Upper lobe of right lung (tissue), 1 donor: Measurements from ENCODE around the gene GM2A. TPM values are rescaled to one million over a fixed set of nuclear protein-coding genes. Genes with fewer than 3 reads are reported as not detected.

ENCODE experiments used
- ATAC-seq: fragments of 200-7000 bp; cut with Tn5 transposase; one replicate; pipeline ENCODE4 v1.9.1; 2020; ENCODE audit warnings: mild to moderate bottlenecking, moderate library complexity
- DNase-seq: peaks from one replicate; pipeline ENCODE4 v3.0.0-alpha.2; 2020
- H3K27ac ChIP-seq: fragments of 200-600 bp; one replicate; pipeline ENCODE4 v1.8.0; 2022
- H3K27me3 ChIP-seq: fragments of 200-600 bp; one replicate; pipeline ENCODE4 v1.8.0; 2022; ENCODE audit warnings: mild to moderate bottlenecking
- H3K36me3 ChIP-seq: fragments of 200-600 bp; one replicate; pipeline ENCODE4 v1.8.0; 2022
- H3K4me1 ChIP-seq: fragments of 200-600 bp; one replicate; pipeline ENCODE4 v1.8.0; 2022
- H3K4me3 ChIP-seq: fragments of 200-600 bp; one replicate; pipeline ENCODE4 v1.8.0; 2022; ENCODE audit warnings: mild to moderate bottlenecking
- H3K9me3 ChIP-seq: fragments of 200-600 bp; one replicate; pipeline ENCODE4 v1.8.0; 2022
- CTCF ChIP-seq: fragments of 200-600 bp; IDR thresholded peaks from one replicate; pipeline ENCODE4 v1.8.0; 2022; ENCODE audit warnings: antibody characterized with exemption
- intact Hi-C: fragments of 100-400 bp; cut with DNase I; formaldehyde crosslinking; loops from one replicate; pipeline ENCODE4 v1.11.0; 2022
- total RNA-seq: library from RNA; stranded (reverse); fragmentation: NEBNext Ultra II Directional; extraction: Animal tissue kit (Norgen Biotek cat#: 25700); gene quantifications from one replicate; pipeline ENCODE4 v1.2.1, GENCODE V29; 2021
- donor health status: DM: no; HTN: yes; CAD: no; lungs with severe emphysema.

Gene GM2A
- total RNA-seq, 1 donor from 2014 or later, result 104 TPM

DNA sequence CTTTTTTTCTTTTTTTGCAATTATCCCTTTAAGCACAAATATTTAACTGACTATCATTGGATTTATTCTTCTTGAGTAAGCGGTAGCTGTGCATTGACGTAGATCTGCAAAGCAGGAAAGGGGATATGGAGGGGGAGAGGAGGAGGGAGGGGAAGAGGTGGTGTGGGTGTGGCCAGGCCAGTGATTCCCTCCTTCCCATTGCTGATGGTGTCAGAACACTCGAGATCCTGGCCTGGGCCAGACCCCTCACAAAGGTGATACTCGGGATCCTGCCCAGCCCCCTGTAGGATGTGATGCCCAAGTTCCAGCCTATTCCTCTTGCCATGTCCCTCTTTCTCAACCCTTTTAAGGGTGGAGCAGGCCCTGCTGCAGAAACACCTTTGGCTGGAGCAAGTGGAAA is 40.6 kb downstream of the GM2A start:
- no peak overlapping the region for H3K4me3 ChIP-seq
- no peaks in the 10 kb centered on the region for H3K4me1 ChIP-seq
- intact Hi-C loops, result no loop called here
- no peak for TF ChIP-seq CTCF
- H3K36me3 ChIP-seq, result no peaks in the 10 kb centered on the region
- H3K27me3 ChIP-seq, result peaks cover 7% of the 10 kb centered on the region
- ATAC-seq, result peak; percentile 30
- no peaks in the 10 kb centered on the region for H3K9me3 ChIP-seq
- H3K27ac ChIP-seq, result no peak overlapping the region
- DNase-seq, result no peak

- TF ChIP-seq CTCF, result no peak
- Histone ChIP-seq H3K9me3 (no peaks in the 10 kb centered on the region), H3K4me3 (no peak overlapping the region), H3K27me3 (peaks cover 14% of the 10 kb centered on the region), H3K27ac (no peak overlapping the region), H3K36me3 (no peaks in the 10 kb centered on the region), H3K4me1 (no peaks in the 10 kb centered on the region)
- DNase-seq (no peak), ATAC-seq (peak; percentile 69)
- intact Hi-C loops, result no loop called here
Observed at GRCh38 chr5:151295138-151295537, 42.2 kb downstream of the GM2A start.

DNA sequence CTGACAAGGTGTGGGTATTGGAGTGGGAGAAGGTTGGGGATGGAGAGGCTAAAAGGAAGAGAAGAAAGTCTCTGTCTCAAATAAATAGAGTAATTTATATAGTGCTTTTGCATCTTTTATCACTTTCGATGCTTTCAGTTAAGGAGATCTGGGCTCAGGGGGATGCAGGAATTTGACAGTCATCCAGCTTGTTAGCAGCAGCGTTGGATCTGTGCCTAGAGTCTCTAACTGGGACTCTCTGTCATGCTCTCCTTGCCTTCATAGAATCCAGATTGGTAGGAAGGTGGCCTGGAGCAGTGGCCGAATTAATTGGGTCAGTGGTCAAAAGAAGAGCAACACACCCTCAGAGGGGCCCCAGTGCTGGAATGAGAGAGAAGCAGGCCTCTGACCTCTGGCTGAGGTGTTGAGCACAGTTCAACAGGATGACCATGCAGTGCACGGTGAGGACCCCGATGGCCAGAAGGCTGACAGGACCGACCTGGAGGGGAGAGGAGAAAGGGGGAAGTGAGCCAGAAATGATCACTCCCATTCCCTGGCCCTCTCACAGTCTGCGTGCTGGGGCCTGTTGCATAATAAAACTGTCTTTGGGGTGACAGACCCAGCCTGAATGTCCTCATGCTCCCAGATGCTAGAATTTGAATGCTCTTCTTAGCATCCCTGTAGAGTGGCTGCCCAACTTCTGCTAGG is 42.9 kb downstream of the GM2A start:
- Histone ChIP-seq H3K4me3 (no peak overlapping the region), H3K27me3 (peaks cover 16% of the 10 kb centered on the region), H3K27ac (no peak overlapping the region), H3K9me3 (no peaks in the 10 kb centered on the region), H3K36me3 (no peaks in the 10 kb centered on the region), H3K4me1 (no peaks in the 10 kb centered on the region)
- intact Hi-C loops, result no loop called here
- TF ChIP-seq CTCF, result no peak
- ATAC-seq (peak; percentile 21), DNase-seq (no peak)

GRCh38 chr5:151296478-151296830 is 43.5 kb downstream of the GM2A start:
- TF ChIP-seq CTCF, result no peak
- no peak overlapping the region for H3K4me3 ChIP-seq
- DNase-seq (no peak), ATAC-seq (no peak)
- no peaks in the 10 kb centered on the region for H3K4me1 ChIP-seq
- no peak overlapping the region for H3K27ac ChIP-seq
- intact Hi-C loops, result no loop called here
- no peaks in the 10 kb centered on the region for H3K9me3 ChIP-seq
- peaks cover 16% of the 10 kb centered on the region for H3K27me3 ChIP-seq
- no peaks in the 10 kb centered on the region for H3K36me3 ChIP-seq

DNA sequence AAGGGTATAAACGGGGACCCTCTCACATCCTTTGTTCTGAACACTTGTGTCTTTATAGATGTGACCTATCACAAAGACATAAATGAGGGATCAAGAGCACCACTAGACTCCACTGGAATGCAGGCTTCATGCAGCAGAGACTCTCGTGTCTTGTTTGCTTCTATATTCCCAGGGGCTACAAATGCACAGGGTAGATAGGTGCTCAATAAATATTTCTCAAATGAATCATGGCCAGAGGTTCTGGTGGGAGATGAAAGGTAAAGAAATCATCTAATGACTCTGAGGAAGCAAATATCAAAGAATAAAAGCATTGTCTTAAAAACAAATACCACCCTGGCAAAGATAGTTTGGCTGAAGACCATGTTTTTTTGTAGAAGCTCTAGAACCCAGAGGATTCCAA is 44.0 kb downstream of the GM2A start:
- Histone ChIP-seq H3K4me3 (no peak overlapping the region), H3K9me3 (no peaks in the 10 kb centered on the region), H3K4me1 (no peaks in the 10 kb centered on the region), H3K27me3 (peaks cover 16% of the 10 kb centered on the region), H3K27ac (no peak overlapping the region), H3K36me3 (no peaks in the 10 kb centered on the region)
- TF ChIP-seq CTCF, result no peak
- ATAC-seq, result no peak
- no peak for DNase-seq
- intact Hi-C loops, result no loop called here
